ENCODE data around the gene C1orf210. TPM values are rescaled to one million over a fixed set of nuclear protein-coding genes. Genes with fewer than 3 reads are reported as not detected.

The C1orf210 gene
- total RNA-seq, 1 experiment from 2014 or later = 7.6 TPM

DNA sequence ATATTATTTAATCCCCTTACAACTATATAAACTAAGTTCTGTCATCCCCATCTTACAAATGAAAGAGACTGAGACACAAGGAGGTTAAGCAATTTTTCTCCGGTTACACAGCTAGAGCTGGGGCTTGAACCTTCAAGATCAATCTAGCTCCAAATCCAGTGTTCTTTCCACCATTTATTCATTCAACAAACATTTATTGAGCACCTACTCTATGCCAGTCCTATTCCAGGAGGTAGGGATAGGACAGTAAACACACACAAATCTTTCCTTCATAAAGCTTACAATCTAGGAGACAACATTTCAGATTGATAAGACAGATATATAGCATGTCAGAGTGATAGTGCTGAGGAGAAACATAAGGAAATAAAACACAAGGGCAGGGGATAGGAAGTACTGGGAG, 18.5 kb downstream of the C1orf210 start:
- ChIA-PET RAD21 (ENCODE audit: low non-redundant PET in 1 of 2, low total read pairs in 2 of 2, uncharacterized antibody in 2 of 2, unreplicated experiment in 2 of 2) (no interaction called here), CTCF (no interaction called here), POLR2A (no interaction called here)
- intact Hi-C loops (cut with micrococcal nuclease) = no loop called here
- Histone ChIP-seq H3K27ac (ENCODE audit: low read depth, low read length) (no peak overlapping the region), H3K4me2 (ENCODE audit: low read length) (no peak overlapping the region), H3K79me2 (ENCODE audit: insufficient read depth, low read length) (no peaks in the 10 kb centered on the region), H3K4me3 (replicated peaks in 1 of 2; ENCODE audit: low read depth in 1 of 2, low read length in 2 of 2) (no peak overlapping the region), H2AFZ (ENCODE audit: low read depth, low read length, poor library complexity, severe bottlenecking) (no peak overlapping the region), H3K36me3 (ENCODE audit: control insufficient read depth in 1 of 2, insufficient read depth in 2 of 2, low read length in 2 of 2) (no peaks in the 10 kb centered on the region), H3K27me3 (ENCODE audit: insufficient read depth, low read length) (no peaks in the 10 kb centered on the region), H3K9ac (ENCODE audit: low read length) (no peak overlapping the region), H3K4me1 (ENCODE audit: control insufficient read depth in 1 of 2, insufficient read depth in 2 of 2, low read length in 2 of 2) (peaks cover 15 to 26% of the 10 kb centered on the region in 2 experiments), H3K9me3 (ENCODE audit: control insufficient read depth in 1 of 2, insufficient read depth in 1 of 2, low read depth in 1 of 2, low read length in 2 of 2) (peaks cover 0 to 11% of the 10 kb centered on the region in 2 experiments; a peak in 1 of 4 replicates), H3K9me2 (ENCODE audit: insufficient read depth) (no peaks in the 10 kb centered on the region), H4K20me1 (ENCODE audit: insufficient read depth) (no peaks in the 10 kb centered on the region)
- TF ChIP-seq EGR1 (IDR thresholded peaks at IDR 0.05; ENCODE audit: low read depth) (no peak), CEBPB (IDR thresholded peaks at IDR 0.05; ENCODE audit: low read depth) (no peak), CBX3 (IDR thresholded peaks at IDR 0.05; ENCODE audit: low read depth) (no peak), YY1 (IDR thresholded peaks at IDR 0.05; ENCODE audit: extremely low read depth, insufficient replicate concordance, low read depth, low read length) (no peak), SRF (IDR thresholded peaks at IDR 0.05; ENCODE audit: low read depth) (no peak), POLR2A (IDR thresholded peaks at IDR 0.05; ENCODE audit: borderline replicate concordance, extremely low read depth, insufficient read depth, insufficient read length) (no peak), ZFX (IDR thresholded peaks at IDR 0.05) (no peak), EZH2 (IDR thresholded peaks at IDR 0.05) (no peak), TCF7L2 (IDR thresholded peaks at IDR 0.05; ENCODE audit: borderline replicate concordance, extremely low read depth, insufficient read depth, insufficient read length) (no peak), POLR2AphosphoS5 (IDR thresholded peaks at IDR 0.05; ENCODE audit: low read depth, low read length) (no peak), SIN3A (IDR thresholded peaks at IDR 0.05; ENCODE audit: low read depth) (no peak), ELF1 (IDR thresholded peaks at IDR 0.05; ENCODE audit: borderline replicate concordance, low read depth) (no peak)
- TF ChIP-seq, protein P1, sequence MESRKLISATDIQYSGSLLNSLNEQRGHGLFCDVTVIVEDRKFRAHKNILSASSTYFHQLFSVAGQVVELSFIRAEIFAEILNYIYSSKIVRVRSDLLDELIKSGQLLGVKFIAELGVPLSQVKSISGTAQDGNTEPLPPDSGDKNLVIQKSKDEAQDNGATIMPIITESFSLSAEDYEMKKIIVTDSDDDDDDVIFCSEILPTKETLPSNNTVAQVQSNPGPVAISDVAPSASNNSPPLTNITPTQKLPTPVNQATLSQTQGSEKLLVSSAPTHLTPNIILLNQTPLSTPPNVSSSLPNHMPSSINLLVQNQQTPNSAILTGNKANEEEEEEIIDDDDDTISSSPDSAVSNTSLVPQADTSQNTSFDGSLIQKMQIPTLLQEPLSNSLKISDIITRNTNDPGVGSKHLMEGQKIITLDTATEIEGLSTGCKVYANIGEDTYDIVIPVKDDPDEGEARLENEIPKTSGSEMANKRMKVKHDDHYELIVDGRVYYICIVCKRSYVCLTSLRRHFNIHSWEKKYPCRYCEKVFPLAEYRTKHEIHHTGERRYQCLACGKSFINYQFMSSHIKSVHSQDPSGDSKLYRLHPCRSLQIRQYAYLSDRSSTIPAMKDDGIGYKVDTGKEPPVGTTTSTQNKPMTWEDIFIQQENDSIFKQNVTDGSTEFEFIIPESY (IDR thresholded peaks at IDR 0.05; ENCODE audit: extremely low read depth, insufficient replicate concordance, low read length) = no peak
- TF ChIP-seq, protein P2, sequence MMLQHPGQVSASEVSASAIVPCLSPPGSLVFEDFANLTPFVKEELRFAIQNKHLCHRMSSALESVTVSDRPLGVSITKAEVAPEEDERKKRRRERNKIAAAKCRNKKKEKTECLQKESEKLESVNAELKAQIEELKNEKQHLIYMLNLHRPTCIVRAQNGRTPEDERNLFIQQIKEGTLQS (IDR thresholded peaks at IDR 0.05) = no peak
- ATAC-seq = no peak
- no TSS peak for BruUV-seq (replicated peaks)
- no peak for DNase-seq (ENCODE audit: low read depth, low spot score)
